K562 (cell line): ENCODE measurements around the gene SLBP. TPM values are rescaled to one million over a fixed set of nuclear protein-coding genes. Genes with fewer than 3 reads are reported as not detected.

ENCODE experiments used
- ARNT ChIP-seq, 2 experiments: fragments of 450-650 bp; IDR thresholded peaks; 2 replicates each; pipeline ENCODE4 v1.6.1; 2016; ENCODE audit warnings: mild to moderate bottlenecking in 1 of 2
- BDP1 ChIP-seq: IDR thresholded peaks from 3 replicates; pipeline ENCODE4 v1.6.1; 2011; ENCODE audit not compliant: insufficient read length, insufficient read depth
- CBX1 ChIP-seq: sonication (generic); IDR thresholded peaks from 2 replicates; pipeline ENCODE4 v1.6.1; 2016; ENCODE audit warnings: antibody characterized with exemption, low read depth, mild to moderate bottlenecking
- CBX3 ChIP-seq, 2 experiments: IDR thresholded peaks; 1 replicate in 1 of 2; 2 replicates in 1 of 2; pipeline ENCODE4 v1.6.1; 2012; ENCODE audit warnings: inconsistent platforms in 2 of 2, low read length in 2 of 2, borderline replicate concordance in 1 of 2, control low read depth in 1 of 2
- FOXO4 ChIP-seq: fragments of 450-650 bp; formaldehyde crosslinking; IDR thresholded peaks from 2 replicates; pipeline ENCODE4 v1.4.0; 2020; ENCODE audit warnings: mild to moderate bottlenecking, moderate library complexity
- JUN ChIP-seq, 2 experiments: sonication (generic) in 1 of 2; formaldehyde crosslinking in 1 of 2; IDR thresholded peaks; 2 replicates each; pipeline versions ENCODE4 v1.6.1 to v1.8.0; 2012 to 2022; ENCODE audit warnings: borderline replicate concordance in 2 of 2, mild to moderate bottlenecking in 2 of 2, improper control_type of control experiment in 1 of 2, low read depth in 1 of 2, low read length in 1 of 2, missing genetic modification reagents in 1 of 2
- MTF1 ChIP-seq: fragments of 250-450 bp; sonication (Bioruptor Pico); IDR thresholded peaks from 2 replicates; pipeline ENCODE4 v1.9.0; 2021; ENCODE audit warnings: moderate library complexity, mild to moderate bottlenecking, inconsistent platforms, borderline replicate concordance
- NBN ChIP-seq: fragments of 450-650 bp; IDR thresholded peaks from 2 replicates; pipeline ENCODE4 v1.6.1; 2016; ENCODE audit warnings: low read depth, mild to moderate bottlenecking
- NCOA1 ChIP-seq: fragments of 450-650 bp; IDR thresholded peaks from 2 replicates; pipeline ENCODE4 v1.6.1; 2016; ENCODE audit warnings: low read depth
- NCOR1 ChIP-seq: fragments of 450-650 bp; IDR thresholded peaks from 2 replicates; pipeline ENCODE4 v1.6.1; 2016; ENCODE audit warnings: mild to moderate bottlenecking, moderate library complexity
- NFATC3 ChIP-seq: fragments of 450-650 bp; IDR thresholded peaks from 2 replicates; pipeline ENCODE4 v1.6.1; 2017; ENCODE audit warnings: mild to moderate bottlenecking
- PCBP2 ChIP-seq: fragments of 200-400 bp; formaldehyde crosslinking; IDR thresholded peaks from 2 replicates; pipeline ENCODE4 v1.6.1; 2018; ENCODE audit warnings: low read length, low read depth, mild to moderate bottlenecking, moderate library complexity; ENCODE audit not compliant: poor library complexity, severe bottlenecking
- PKNOX1 ChIP-seq: fragments of 450-650 bp; IDR thresholded peaks from 2 replicates; pipeline ENCODE4 v1.6.1; 2016
- POLR2G ChIP-seq: fragments of 200-400 bp; formaldehyde crosslinking; IDR thresholded peaks from 2 replicates; pipeline ENCODE4 v1.6.1; 2017; ENCODE audit warnings: low read depth, mild to moderate bottlenecking, antibody characterized with exemption, low read length, moderate library complexity
- POLR2H ChIP-seq: IDR thresholded peaks from 2 replicates; pipeline ENCODE4 v1.6.1; 2016; ENCODE audit warnings: missing genetic modification characterization, low read depth, mild to moderate bottlenecking, control low read depth, missing compliant biosample characterization, moderate library complexity
- SRSF7 ChIP-seq: fragments of 200-400 bp; formaldehyde crosslinking; optimal IDR thresholded peaks from 2 replicates; pipeline ENCODE3; 2017; ENCODE audit warnings: mild to moderate bottlenecking, low read depth, low read length
- TFAP4 ChIP-seq: sonication (generic); formaldehyde crosslinking; IDR thresholded peaks from 2 replicates; pipeline ENCODE4 v1.8.0; 2022; ENCODE audit warnings: missing genetic modification reagents, mild to moderate bottlenecking, moderate library complexity, borderline replicate concordance
- TRIM24 ChIP-seq, 2 experiments: fragments of 450-650 bp; IDR thresholded peaks; 2 replicates each; pipeline ENCODE4 v1.6.1; 2016
- XRCC3 ChIP-seq: fragments of 450-650 bp; IDR thresholded peaks from 2 replicates; pipeline ENCODE4 v1.6.1; 2017; ENCODE audit warnings: mild to moderate bottlenecking, moderate library complexity
- ZBTB9 ChIP-seq: fragments of 450-650 bp; formaldehyde crosslinking; IDR thresholded peaks from 2 replicates; pipeline ENCODE4 v1.4.0; 2020; ENCODE audit warnings: mild to moderate bottlenecking, moderate library complexity
- ZFP91 ChIP-seq: sonication (generic); formaldehyde crosslinking; IDR thresholded peaks from 2 replicates; pipeline ENCODE4 v1.8.0; 2022; ENCODE audit warnings: mild to moderate bottlenecking, missing genetic modification reagents
- ZNF699 ChIP-seq: fragments of 250-450 bp; sonication (Bioruptor Pico); IDR thresholded peaks from 2 replicates; pipeline ENCODE4 v1.8.0; 2021; ENCODE audit warnings: mild to moderate bottlenecking, moderate library complexity; ENCODE audit not compliant: insufficient replicate concordance
- ZNF717 ChIP-seq: fragments of 250-450 bp; sonication (Bioruptor Pico); IDR thresholded peaks from 2 replicates; pipeline ENCODE4 v1.5.0; 2021
- ZNF76 ChIP-seq: fragments of 250-450 bp; sonication (Bioruptor Pico); IDR thresholded peaks from 2 replicates; pipeline ENCODE4 v1.4.0; 2020; ENCODE audit warnings: mild to moderate bottlenecking, moderate library complexity, borderline replicate concordance
- polyA plus RNA-seq, 8 experiments: library from polyadenylated mRNA; depleted of rRNA in 4 of 8; stranded (reverse) in 5 of 8; unstranded in 3 of 8; fragments of >200 nt; fragmentation: Nextera tagmentation in 2 of 8; fragmentation: Illumina TruSeq in 1 of 8; extraction: Ambion mirVana in 2 of 8; extraction: Trizol in 1 of 8; gene quantifications; 2 replicates each; pipeline versions ENCODE4 v1.2.1 to v1.2.3, GENCODE V29; 2011 to 2014; ENCODE audit warnings: inconsistent platforms in 1 of 8, missing spikeins in 1 of 8
- total RNA-seq, 7 experiments: library from RNA; depleted of rRNA in 6 of 7; stranded (reverse); fragments of >200 nt in 6 of 7; fragmentation: Illumina TruSeq in 2 of 7; extraction: Trizol in 2 of 7; gene quantifications; 2 replicates each; pipeline versions ENCODE4 v1.2.1 to v1.2.3, GENCODE V29; 2011 to 2021; ENCODE audit warnings: low replicate concordance in 1 of 7

Gene SLBP
- total and polyA plus RNA-seq, 9 of the 15 experiments (the other 6 are each of a cell fraction or from before 2014, with no cell fraction given) = 49.4 to 221 (median 162) TPM

GRCh38 chr4:1738410-1738809, 26.3 kb upstream of the SLBP start (continued):
- TF ChIP-seq XRCC3 (peak; percentile 93), ZNF699 (CRISPR knock-in tag) (no peak), NCOA1 (no peak), POLR2H (no peak), TFAP4 (peak; percentile 23; the same call in 1 of the 2 replicates), NBN (no peak), BDP1 (no peak), TRIM24 (IDR thresholded peaks at IDR 0.05) (0 out of 4 replicates have a peak, but pooled peaks of 1 of the 2 experiments have one; percentile 38), ZNF76 (no peak), ZBTB9 (no peak), POLR2G (no peak), JUN (IDR thresholded peaks at IDR 0.05; ENCODE audit: borderline replicate concordance, low read depth, low read length) (0 out of 2 replicates have a peak, but pooled peaks have one; percentile 13), JUN (CRISPR knock-in tag; IDR thresholded peaks at IDR 0.05; ENCODE audit: borderline replicate concordance) (no peak), CBX1 (0 out of 2 replicates have a peak, but pooled peaks have one; percentile 46), ARNT (IDR thresholded peaks at IDR 0.05) (peak in 1 of 2 experiments; percentile 49; a peak in 1 of 4 replicates), MTF1 (CRISPR knock-in tag) (no peak), SRSF7 (no peak), NCOR1 (no peak), PKNOX1 (no peak), NFATC3 (no peak), CBX3 (IDR thresholded peaks at IDR 0.05; ENCODE audit: borderline replicate concordance in 1 of 2, low read length in 2 of 2) (peak in 1 of 2 experiments; percentile 99; a peak in 2 of 3 replicates), ZNF717 (CRISPR knock-in tag) (no peak), ZFP91 (no peak), PCBP2 (no peak), FOXO4 (CRISPR knock-in tag) (no peak)
